Uterus (tissue), 2 donors: Measurements from ENCODE around the gene NDUFS6.

Source experiments
- CTCF ChIP-seq, 4 experiments: fragments of 200-600 bp in 2 of 4; fragments of 450-650 bp in 2 of 4; sonication (generic) in 2 of 4; IDR thresholded peaks; one replicate each; pipeline ENCODE4 v1.5.1; 2016 to 2019; ENCODE audit warnings: antibody characterized with exemption in 4 of 4, mild to moderate bottlenecking in 2 of 4, moderate library complexity in 1 of 4
- POLR2A ChIP-seq, 2 donors: fragments of 450-650 bp; IDR thresholded peaks; one replicate each; pipeline ENCODE4 v1.6.1; 2016; ENCODE audit warnings: antibody characterized with exemption in 2 of 2, mild to moderate bottlenecking in 1 of 2, moderate library complexity in 1 of 2

- TF ChIP-seq CTCF (IDR thresholded peaks at IDR 0.05) (no peak), POLR2A (IDR thresholded peaks at IDR 0.05) (no peak)
These were observed 20.7 kb downstream of the NDUFS6 start for GRCh38 chr5:1821862-1822261.
